Smooth muscle cell of the brain vasculature (primary cell): ENCODE results near the gene MAPKAP1.
"Not testable (repeated sequence)": the region's sequence is repeated elsewhere in the genome, so short reads cannot be mapped to it uniquely, and the experiment has no call there.

Experiments used
- DNase-seq: peaks from one replicate; pipeline ENCODE4 v3.0.0-alpha.2; 2012; ENCODE audit warnings: low read depth, low spot score

The MAPKAP1 gene

GRCh38 chr9:125604196-125604595 lies 102.8 kb downstream of the MAPKAP1 start:
- DNase-seq, result no peak

DNA sequence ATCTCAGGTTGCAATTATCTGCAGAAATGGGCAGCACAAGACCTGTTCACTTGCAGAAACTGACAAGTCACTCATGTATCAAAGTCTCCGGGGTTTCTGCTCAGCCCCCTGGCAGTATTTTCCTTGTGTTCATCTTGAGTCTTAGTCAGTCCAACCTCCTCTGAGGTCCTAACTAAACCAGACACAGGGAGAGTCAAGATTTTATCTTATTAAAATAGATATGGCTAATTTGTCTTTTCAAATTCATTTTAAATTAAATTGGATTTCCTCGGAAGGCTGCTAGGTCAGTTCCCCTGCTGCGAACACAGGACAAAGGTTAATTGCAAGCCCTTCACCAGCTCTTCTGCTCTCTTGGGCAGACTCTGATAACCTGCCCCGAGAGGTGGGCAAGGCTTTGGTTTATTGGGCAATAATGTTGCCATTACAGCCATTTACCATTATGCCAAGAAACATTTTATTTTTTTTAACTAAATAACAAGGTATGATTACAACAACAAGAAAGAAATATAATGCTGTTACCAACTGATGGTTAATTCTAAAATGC lies 103.5 kb downstream of the MAPKAP1 start:
- DNase-seq, result no peak

DNA sequence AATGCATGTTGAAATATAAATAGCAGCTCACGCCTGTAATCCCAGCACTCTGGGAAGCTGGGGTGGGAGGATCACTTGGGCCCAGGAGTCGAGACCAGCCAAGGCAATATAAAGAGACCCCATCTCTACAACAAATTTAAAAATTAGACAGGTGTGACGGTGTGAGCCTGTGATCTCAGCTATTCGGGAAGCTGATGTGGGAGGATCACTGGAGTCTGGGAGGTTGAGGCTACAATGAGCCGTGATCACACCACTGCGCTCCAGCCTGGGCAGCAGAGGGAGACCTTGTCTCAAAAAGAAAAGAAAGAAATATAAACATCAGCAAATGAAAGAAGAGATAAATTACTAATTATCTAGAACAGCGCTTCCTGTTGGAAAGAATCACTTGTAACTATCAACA lies 105.0 kb downstream of the MAPKAP1 start:
- DNase-seq, result no peak

DNA sequence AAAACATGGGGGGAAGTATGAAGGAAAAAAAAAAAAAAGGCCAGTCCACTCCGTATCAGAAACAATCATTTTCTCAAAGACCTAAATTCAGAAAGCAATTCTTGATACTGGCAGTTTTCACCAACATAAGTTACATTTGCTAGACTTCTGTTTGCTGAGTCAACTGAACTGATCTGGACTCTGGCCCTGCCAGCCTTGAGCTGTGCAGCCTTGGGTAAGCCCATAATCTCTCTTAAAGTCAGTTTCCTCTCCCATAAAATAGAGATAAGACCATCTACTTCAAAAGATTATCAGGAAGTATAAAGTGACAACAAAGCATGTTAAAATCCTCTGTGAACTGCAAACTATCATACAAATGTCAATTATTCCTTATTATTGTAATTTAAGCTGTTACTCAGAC lies 106.8 kb downstream of the MAPKAP1 start:
- DNase-seq, result no peak

DNA sequence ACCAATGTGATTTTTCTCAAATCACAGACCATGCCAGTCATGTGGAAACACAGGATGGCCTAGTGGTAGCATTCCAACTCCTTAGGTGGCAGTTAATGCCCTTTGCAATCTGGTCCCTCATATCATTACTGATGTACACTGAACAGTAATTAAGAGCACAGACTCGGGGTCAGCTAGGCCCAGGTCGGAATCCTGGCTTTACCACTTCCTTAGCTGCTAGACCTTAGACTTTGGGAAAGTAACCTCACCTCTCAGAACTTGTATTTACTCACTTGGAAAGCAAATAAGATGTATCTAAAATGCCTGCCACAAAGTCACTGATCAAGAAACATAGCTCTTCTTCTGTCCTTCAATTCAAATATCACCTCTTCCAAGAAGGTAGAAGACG lies 112.8 kb downstream of the MAPKAP1 start:
- DNase-seq, result no peak

- no peak for DNase-seq
Measured at GRCh38 chr9:125593581-125594222, 113.3 kb downstream of the MAPKAP1 start.

- DNase-seq, result no peak
Measured at GRCh38 chr9:125591888-125592287, 115.1 kb downstream of the MAPKAP1 start.

DNA sequence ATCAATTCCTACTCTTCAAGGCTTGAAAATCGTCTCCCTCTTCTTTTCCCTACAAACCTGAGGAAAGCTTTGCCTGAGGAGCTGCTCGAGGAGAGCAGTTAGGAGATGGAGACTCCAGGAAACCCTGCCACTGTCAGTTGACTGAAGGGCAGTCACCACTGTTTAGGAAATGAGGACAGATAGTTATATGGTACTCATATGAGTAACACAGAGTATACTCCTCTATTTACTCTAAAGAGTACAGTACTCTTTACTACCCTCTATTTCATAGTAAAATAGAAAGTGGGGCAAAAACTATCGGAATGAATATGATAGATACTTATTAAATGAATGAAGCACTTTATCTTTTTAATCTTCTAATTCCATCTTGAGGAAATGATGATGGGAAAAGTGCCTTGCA lies 115.8 kb downstream of the MAPKAP1 start:
- DNase-seq, result no peak

- no peak for DNase-seq
Measured at GRCh38 chr9:125589287-125589686, 117.7 kb downstream of the MAPKAP1 start.

DNA sequence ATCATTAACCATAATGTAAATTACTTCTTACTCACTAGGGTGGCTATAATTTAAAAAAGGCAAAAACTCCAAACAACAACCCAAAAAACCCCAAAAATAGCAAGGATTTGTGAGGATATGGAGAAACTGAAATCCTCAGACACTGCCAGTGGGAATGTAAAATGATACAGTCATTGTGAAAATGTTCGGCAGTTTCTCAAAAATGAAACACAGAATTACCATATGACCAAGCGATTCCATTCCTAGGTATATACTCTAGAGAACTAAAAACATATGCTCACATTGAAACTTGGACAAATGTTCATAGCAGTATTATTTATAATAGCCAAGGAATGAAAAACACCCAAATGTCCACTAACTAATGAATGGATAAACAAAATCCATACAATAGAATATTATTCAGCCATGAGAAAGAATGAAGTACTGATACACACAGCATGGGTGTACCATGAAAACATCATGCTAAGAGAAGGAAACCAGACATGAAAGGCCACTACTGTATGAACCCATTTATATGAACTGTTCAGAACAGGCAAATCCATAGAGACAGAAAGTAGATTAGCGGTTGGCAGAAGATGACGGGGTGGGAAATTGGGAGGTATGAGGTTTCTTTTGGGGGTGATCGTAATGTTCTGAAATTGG lies 119.1 kb downstream of the MAPKAP1 start:
- DNase-seq, result no peak

GRCh38 chr9:125586172-125586511 lies 120.9 kb downstream of the MAPKAP1 start:
- no peak for DNase-seq

DNA sequence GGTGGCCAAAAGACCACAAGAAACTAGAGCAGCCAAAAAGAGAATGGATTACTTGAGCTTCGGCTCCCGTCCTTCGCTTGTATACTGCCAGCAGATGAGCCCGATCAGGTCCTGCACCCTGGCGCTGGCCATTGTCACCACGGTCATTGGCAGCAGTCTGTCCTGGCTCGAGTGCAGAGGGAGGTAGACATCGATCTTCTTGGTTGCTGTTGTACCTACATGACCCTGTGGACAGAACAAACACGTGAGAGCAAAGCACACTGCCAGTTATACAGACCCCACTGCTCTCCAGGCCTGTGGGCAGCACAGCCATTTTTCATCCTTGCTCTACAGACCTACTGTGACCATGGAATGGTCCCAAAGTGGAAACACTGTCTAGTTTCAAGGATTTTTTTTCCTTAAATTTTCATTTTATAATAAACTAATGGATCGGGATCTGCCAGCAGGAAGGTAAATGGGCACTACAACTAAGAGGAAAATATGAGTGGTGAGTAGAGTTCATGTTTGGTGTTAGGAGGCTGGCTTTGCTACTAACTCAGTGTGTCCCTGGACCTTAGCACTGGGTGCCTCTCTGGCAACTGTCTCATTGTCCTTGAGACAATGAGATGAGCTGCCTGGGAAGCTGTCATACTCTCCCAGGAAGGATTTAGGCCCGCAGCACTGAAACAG lies 121.4 kb downstream of the MAPKAP1 start:
- no peak for DNase-seq

GRCh38 chr9:125580701-125581286 lies 126.2 kb downstream of the MAPKAP1 start:
- DNase-seq, result no peak

DNA sequence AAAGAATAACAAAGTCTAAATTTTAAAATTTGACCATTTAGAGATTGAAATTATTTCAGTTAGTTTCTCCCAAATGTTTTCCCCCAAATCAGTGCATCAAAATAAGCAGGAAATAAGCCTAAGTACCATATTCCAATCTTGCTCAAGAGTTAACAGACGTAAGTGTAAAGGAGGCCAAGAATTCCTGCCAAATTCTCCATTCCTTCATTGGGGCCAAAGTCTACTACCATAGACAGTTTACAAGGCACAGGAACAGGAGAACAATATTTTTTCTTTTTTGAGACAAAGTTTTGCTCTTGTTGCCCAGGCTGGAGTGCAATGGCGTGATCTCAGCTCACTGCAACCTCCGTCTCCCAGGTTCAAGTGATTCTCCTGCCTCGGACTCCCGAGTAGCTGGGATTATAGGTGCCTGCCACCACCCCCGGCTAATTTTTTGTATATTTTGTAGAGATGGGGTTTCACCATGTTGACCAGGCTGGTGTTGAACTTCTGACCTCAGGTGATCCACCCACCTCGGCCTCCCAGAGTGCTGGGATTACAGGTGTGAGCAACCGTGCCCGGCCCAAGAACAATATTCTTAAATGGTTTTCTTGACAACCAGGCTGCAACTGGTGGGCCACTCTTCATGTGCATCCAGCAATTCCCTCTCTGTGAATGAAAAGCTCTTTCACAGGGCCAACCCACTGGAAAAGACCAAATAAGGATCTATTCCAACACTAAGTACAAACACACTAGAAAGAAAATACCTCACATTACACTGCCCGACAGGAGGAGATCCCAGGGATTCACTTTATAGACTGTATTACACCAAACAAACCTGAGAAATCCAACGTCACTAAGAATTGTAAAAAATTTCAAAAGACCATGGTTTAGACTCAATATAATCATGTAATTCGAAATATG lies 127.7 kb downstream of the MAPKAP1 start:
- no peak for DNase-seq

GRCh38 chr9:125574126-125574877 lies 132.7 kb downstream of the MAPKAP1 start:
- no peak for DNase-seq

DNA sequence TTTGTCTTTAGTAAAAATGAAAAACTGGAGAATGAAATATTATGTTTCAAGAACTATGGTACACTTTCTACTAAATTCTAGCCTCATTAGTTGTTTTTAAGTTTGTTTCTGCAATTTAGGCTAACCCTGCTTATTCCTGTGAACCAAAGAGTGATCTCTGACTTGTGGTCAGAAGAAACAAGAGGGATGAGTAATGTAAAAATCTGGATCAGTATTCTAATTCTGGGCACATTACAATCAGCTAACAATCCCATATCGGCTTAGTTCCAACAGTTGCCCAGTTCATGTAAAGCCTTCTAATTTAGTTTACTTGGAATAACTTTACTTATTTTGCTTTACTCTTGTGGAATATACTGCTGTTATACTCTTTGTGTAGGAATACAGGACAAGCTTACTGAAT lies 134.5 kb downstream of the MAPKAP1 start:
- not testable (repeated sequence) for DNase-seq

DNA sequence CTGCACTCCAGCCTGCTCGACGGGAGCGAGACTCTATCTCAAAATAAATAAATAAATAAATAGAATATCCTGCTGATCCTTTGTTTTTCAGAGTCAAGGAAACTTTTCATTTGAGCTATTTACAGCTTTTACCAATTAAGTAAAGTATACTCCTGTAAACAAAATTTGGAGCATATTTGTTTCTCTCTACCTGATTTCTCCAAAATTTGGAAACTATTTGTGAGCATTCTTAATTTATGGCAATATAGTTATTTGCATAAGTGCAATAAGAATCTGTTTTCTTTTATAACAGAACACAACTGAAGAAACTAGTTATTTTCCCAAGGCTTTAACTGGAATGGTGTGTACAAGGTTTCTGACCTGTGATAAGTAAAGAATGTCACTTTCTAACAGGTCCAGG lies 135.2 kb downstream of the MAPKAP1 start:
- DNase-seq, result not testable (repeated sequence)

GRCh38 chr9:125570246-125570645 lies 136.8 kb downstream of the MAPKAP1 start:
- DNase-seq, result no peak

GRCh38 chr9:125568621-125569020 lies 138.4 kb downstream of the MAPKAP1 start:
- no peak for DNase-seq

- DNase-seq, result not testable (repeated sequence)
Measured at GRCh38 chr9:125566051-125566450, 141.0 kb downstream of the MAPKAP1 start.

- DNase-seq, result no peak
Measured at GRCh38 chr9:125565126-125565525, 141.9 kb downstream of the MAPKAP1 start.
